Tibial artery (tissue), 4 donors: ENCODE measurements around the gene BMPR1B.

ENCODE experiments used
- DNase-seq, 2 donors: peaks; one replicate each; pipeline ENCODE4 v3.0.0-alpha.2; 2019
- H3K27ac ChIP-seq, 2 donors: fragments of 200-600 bp; sonication (generic) in 1 of 2; 1 replicate in 1 of 2; 2 replicates in 1 of 2; pipeline ENCODE4 v1.5.1; 2018 to 2019; ENCODE audit warnings: mild to moderate bottlenecking in 1 of 2
- H3K27me3 ChIP-seq, 2 donors: fragments of 200-600 bp; sonication (generic) in 1 of 2; one replicate each; pipeline versions ENCODE4 v1.5.1 to v1.6.0; 2016 to 2019
- H3K36me3 ChIP-seq, 3 donors: fragments of 200-600 bp; sonication (generic) in 2 of 3; one replicate each; pipeline ENCODE4 v1.5.1; 2016 to 2019; ENCODE audit warnings: mild to moderate bottlenecking in 2 of 3
- H3K4me1 ChIP-seq, 4 donors: fragments of 200-600 bp; sonication (generic) in 2 of 4; 1 replicate in 3 of 4; 2 replicates in 1 of 4; pipeline ENCODE4 v1.5.1; 2016 to 2019
- H3K4me3 ChIP-seq, 2 donors: fragments of 200-600 bp; sonication (generic) in 1 of 2; 1 replicate in 1 of 2; 2 replicates in 1 of 2; pipeline ENCODE4 v1.5.1; 2018 to 2019; ENCODE audit warnings: mild to moderate bottlenecking in 2 of 2
- H3K9me3 ChIP-seq, 3 donors: fragments of 200-600 bp; sonication (generic) in 1 of 3; one replicate each; pipeline ENCODE4 v1.5.1; 2016 to 2019
- CTCF ChIP-seq, 2 experiments: fragments of 200-600 bp in 1 of 2; fragments of 450-650 bp in 1 of 2; IDR thresholded peaks; one replicate each; pipeline ENCODE4 v1.5.1; 2017 to 2019; ENCODE audit warnings: antibody characterized with exemption in 2 of 2, mild to moderate bottlenecking in 1 of 2, moderate library complexity in 1 of 2
- intact Hi-C: fragments of 100-400 bp; cut with DNase I; formaldehyde crosslinking; loops from one replicate; pipeline ENCODE4 v1.15.0; 2023; ENCODE audit warnings: low total_unique reads

BMPR1B gene

GRCh38 chr4:94732358-94732698, 25.4 kb upstream of the BMPR1B start:
- no peak for TF ChIP-seq CTCF (IDR thresholded peaks at IDR 0.05)
- H3K36me3 ChIP-seq = no peaks in the 10 kb centered on the region
- no peaks in the 10 kb centered on the region for H3K9me3 ChIP-seq
- no peak for DNase-seq
- H3K4me3 ChIP-seq = no peak overlapping the region
- H3K27ac ChIP-seq = no peak overlapping the region
- no peaks in the 10 kb centered on the region for H3K27me3 ChIP-seq
- intact Hi-C loops = no loop called here
- no peaks in the 10 kb centered on the region for H3K4me1 ChIP-seq

- H3K9me3 ChIP-seq = no peaks in the 10 kb centered on the region
- TF ChIP-seq CTCF (IDR thresholded peaks at IDR 0.05) = no peak
- no peak overlapping the region for H3K27ac ChIP-seq
- intact Hi-C loops = no loop called here
- H3K36me3 ChIP-seq = no peaks in the 10 kb centered on the region
- H3K4me3 ChIP-seq = no peak overlapping the region
- no peaks in the 10 kb centered on the region for H3K27me3 ChIP-seq
- no peaks in the 10 kb centered on the region for H3K4me1 ChIP-seq
- DNase-seq = no peak
Observed at GRCh38 chr4:94739741-94740140, 18.0 kb upstream of the BMPR1B start.

- H3K4me1 ChIP-seq = no peaks in the 10 kb centered on the region
- no peak overlapping the region for H3K4me3 ChIP-seq
- TF ChIP-seq CTCF (IDR thresholded peaks at IDR 0.05) = no peak
- intact Hi-C loops = no loop called here
- no peak overlapping the region for H3K27ac ChIP-seq
- H3K9me3 ChIP-seq = no peaks in the 10 kb centered on the region
- no peak for DNase-seq
- H3K36me3 ChIP-seq = no peaks in the 10 kb centered on the region
- no peaks in the 10 kb centered on the region for H3K27me3 ChIP-seq
Observed at GRCh38 chr4:94741304-94741703, 16.5 kb upstream of the BMPR1B start.

GRCh38 chr4:94743838-94744237, 13.9 kb upstream of the BMPR1B start:
- H3K9me3 ChIP-seq = no peaks in the 10 kb centered on the region
- intact Hi-C loops = no loop called here
- no peak for DNase-seq
- TF ChIP-seq CTCF (IDR thresholded peaks at IDR 0.05) = no peak
- no peak overlapping the region for H3K4me3 ChIP-seq
- H3K27me3 ChIP-seq = no peaks in the 10 kb centered on the region
- H3K36me3 ChIP-seq = no peaks in the 10 kb centered on the region
- no peak overlapping the region for H3K27ac ChIP-seq
- H3K4me1 ChIP-seq = no peaks in the 10 kb centered on the region

GRCh38 chr4:94744850-94745249, 12.9 kb upstream of the BMPR1B start:
- intact Hi-C loops = no loop called here

More at GRCh38 chr4:94744850-94745249, 12.9 kb upstream of the BMPR1B start:
- Histone ChIP-seq H3K36me3 (no peaks in the 10 kb centered on the region), H3K9me3 (no peaks in the 10 kb centered on the region), H3K4me1 (no peaks in the 10 kb centered on the region), H3K27me3 (no peaks in the 10 kb centered on the region), H3K27ac (no peak overlapping the region), H3K4me3 (no peak overlapping the region)
- TF ChIP-seq CTCF (IDR thresholded peaks at IDR 0.05) = no peak
- DNase-seq = no peak
